Measurements from ENCODE around the gene TTC3.
"Not testable (repeated sequence)": the region's sequence is repeated elsewhere in the genome, so short reads cannot be mapped to it uniquely, and the experiment has no call there.

The TTC3 gene

DNA sequence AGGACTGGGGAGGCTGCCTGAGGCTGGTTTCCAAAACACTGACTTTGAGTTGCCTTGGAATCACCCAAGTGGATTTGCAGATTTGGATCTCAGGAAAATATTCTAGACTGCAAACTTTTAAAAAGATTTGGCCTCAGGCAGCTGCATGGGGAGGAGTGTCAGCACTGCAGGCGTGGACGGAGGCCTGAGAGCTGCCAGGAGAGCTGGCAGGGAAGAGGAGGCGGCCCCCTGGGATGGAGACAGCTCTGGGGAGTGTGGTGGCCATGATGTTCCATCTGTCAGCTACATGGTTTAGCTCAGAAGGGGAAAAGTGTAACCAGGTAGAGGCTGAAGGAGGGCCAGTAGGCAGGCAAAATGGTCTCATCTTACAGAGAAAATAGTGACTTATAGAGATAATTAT lies 122.0 kb downstream of the TTC3 start:
- DNase-seq (ENCODE audit: low read depth in 2 of 2, low spot score in 1 of 2), result no peak

DNA sequence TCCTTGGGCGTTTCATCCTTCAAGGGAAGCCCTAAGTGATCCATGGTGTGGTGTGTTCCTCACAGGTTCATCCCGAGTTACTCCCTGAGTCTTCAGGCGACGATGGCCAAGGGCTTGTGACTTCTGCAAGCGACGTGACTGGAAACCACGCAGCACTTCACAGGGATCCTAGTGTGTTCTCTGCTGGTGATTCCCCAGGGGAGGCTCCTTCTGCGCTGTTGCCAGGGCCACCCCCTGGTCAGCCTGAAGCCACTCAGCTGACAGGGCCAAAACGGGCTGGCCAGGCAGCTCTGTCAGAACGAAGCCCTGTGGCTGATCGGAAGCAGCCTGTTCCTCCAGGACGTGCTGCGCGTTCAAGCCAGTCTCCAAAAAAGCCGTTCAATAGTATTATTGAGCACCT lies 122.6 kb downstream of the TTC3 start:
- DNase-seq (ENCODE audit: low read depth in 2 of 2, low spot score in 1 of 2), result no peak

DNA sequence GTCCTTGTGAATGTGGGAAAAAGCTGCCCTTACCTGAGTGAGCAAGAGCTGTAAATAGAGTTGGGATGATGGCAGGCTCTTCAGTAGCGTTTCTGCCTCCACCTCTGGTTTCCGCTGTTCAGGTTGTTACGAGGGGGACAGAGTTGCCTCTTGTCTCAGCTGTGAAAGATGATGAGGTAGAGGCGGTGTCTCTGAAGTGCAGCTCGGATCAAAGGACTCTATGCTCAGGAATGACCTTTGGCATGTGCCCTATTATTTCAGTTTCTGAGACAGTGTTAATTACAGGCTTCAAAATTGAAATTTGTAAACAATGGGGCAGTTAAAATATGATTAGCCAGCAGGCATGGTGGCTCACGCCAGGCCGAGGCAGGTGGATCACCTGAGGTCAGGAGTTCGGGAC lies 123.8 kb downstream of the TTC3 start:
- no peak for DNase-seq (ENCODE audit: low read depth in 2 of 2, low spot score in 1 of 2)

DNA sequence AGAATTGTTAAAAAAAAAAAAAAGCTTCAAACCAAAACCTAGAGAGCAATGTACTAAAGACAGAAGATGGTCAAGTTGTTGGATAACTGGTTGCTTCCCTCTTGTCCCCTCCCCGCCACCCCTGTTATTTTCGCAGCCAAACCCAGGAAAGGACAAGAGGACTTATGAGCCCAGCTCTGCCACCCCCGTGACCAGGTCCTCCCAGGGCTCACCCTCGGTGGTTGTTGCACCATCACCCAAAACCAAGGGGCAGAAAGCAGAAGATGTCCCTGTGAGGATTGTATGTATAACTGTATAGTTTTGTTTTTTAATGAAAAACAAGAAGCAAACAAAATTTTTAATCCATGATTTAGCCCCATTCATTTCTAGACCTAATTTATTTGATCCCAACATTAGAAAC lies 124.7 kb downstream of the TTC3 start:
- no peak for DNase-seq (ENCODE audit: low read depth in 2 of 2, low spot score in 1 of 2)

DNA sequence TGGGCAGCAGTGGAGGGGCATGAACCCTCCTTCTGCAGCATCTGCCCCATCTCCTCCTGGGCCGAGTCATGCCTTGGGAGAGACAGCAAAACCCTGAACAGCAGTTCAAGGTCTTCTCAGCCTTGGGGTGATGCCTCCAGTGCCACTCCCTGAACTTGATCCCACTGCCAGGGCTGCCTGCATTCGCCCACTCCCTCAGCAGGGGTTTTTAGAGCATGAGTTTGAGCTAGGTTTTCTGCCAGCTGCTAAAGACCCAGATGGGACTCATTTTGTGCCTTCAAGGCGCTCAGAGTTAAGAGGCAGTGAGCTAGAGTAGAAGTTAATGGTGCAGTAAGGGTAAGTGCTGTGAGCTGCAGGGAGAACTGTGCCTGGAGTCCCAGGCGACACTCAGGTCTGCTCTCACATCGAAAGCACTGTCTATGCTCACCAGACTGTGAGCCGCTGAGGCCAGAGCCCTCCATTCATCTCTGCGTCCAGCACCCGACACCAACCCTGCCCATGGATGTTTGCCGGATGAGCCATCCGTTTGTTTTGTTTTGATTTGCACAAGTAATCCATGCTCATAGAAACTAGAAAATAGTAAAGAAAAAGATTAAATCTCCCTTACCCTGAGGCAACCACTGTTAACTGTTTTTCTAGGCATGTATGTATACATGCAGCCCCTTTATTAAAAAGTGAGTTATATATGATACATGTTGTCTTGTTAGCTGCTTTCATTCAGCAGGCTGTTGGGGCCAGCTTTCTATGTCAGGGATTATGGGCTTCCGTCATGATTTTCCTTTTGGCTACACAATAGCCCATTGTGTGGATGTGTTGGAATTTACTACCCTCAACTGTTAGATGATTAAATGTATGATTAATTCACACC lies 126.2 kb downstream of the TTC3 start:
- no peak for DNase-seq (ENCODE audit: low read depth in 2 of 2, low spot score in 1 of 2)

DNA sequence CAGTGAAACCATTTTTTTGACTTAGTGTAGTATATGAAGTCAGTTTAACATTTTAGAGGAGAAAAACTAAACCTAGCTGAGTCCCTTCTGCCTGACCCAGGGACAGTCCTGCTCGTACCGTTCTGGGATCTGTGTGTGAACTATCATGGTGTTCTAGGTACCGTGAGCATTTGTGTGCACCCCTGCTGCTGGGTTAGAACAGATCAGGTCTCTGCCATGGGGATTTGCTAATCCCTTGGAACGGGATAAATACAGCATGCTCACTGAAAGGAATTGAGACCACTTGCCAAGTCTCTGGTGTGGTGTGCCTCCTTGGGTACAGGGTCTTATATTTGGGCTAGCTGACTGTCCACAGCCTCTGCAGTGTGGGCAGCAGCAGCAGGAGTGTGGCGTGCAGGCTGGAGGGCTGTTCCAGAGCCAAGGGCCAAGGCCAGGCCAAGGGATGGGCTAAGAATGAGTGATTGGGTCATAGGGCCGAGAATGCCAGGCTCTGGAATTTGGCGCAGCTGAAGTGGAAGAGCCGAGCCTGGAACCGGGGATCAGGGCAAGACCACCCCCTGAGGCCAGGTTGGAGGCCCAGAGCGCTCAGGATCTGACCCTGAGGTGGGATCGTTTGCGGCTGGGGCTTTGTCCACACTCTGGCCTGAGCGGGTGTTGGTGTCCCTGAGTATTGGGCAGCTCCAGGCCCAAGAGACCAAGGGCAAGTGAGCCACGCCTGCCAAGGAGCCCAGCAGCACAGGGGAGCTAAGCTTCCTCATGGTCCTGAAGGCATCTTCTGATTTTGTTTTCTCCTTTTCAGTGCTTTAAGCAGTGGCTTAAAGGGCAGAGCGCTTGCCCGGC lies 127.8 kb downstream of the TTC3 start:
- DNase-seq (ENCODE audit: low read depth in 2 of 2, low spot score in 1 of 2), result no peak

DNA sequence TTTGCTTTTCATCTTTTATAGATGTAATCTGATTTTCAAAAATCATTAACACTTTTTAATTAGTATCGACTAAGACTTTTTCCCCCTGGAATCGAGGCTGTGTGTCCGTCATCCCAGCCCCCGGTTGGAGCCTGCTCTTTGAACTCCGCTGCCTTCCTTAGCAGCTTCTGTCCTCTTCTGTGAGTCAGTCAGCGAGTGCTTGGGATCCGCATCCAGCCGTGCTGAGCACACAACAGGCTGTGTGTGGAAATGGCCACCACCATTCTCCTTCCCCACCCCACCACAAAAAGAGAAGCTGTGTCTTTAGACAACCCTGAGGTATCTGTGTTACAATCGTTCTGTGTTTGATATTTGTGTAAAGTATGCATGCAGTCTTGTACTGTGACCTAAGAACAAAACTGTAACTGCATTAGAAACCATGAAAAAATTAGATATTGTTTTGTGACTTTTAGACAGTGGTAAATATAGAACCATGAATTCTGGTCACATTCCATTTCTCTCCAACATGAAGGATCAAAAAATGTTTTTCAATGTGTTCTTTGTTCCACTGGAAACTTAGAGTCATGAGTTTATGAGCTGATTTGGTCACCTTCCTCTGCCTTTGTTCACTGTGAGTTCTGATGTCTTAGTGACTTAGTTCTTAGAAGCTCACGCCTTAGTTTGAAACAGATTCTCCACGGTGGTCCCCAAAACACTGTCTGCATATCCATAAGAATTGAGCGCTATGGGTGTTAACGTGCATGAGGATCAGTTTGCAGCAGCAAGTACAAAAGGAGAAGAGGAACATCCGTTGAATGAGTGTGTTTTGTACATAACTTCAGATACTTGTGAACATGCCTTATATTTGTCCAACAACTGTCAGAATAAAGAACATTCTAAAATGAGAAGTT lies 129.4 kb downstream of the TTC3 start:
- DNase-seq (ENCODE audit: low read depth in 2 of 2, low spot score in 1 of 2), result no peak

DNA sequence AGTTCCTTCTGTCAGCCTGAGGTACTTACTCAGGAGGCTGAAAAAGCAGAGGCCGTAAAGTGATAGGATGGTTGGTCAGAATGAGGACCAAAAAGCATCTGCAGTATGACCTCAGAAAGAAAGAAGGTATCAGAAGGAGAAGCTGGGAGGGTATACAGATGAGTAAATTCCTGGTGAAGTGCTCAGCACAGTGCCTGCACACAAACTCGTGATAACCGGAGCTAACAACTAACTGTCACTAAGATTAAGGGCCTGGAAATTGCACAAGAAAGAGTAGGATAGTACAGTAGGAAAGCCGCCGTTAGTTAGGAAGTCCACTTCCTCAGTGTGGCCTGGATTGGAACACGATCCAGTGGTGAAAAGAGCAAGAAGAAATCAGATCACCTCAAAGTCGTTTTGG lies 131.5 kb downstream of the TTC3 start:
- DNase-seq (ENCODE audit: low read depth in 2 of 2, low spot score in 1 of 2), result no peak

DNA sequence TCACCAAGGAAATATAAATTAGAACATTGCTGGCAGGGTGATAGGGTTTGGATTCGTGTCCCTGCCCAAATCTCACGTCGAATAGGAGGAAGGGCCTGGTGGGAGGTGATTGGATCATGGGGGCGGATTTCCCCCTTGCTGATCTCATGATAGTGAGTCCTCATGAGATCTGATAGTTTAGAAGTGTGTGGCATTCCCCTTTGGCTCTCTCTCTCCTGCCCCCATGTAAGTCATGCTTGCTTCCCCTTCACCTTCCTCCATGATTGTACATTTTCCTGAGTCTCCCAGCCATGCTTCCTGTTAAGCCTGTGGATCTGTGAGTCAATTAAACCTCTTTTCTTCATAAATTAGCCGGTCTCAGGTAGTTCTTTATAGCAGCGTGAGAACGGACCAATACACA lies 133.4 kb downstream of the TTC3 start:
- DNase-seq (ENCODE audit: low read depth in 2 of 2, low spot score in 1 of 2), result no peak

DNA sequence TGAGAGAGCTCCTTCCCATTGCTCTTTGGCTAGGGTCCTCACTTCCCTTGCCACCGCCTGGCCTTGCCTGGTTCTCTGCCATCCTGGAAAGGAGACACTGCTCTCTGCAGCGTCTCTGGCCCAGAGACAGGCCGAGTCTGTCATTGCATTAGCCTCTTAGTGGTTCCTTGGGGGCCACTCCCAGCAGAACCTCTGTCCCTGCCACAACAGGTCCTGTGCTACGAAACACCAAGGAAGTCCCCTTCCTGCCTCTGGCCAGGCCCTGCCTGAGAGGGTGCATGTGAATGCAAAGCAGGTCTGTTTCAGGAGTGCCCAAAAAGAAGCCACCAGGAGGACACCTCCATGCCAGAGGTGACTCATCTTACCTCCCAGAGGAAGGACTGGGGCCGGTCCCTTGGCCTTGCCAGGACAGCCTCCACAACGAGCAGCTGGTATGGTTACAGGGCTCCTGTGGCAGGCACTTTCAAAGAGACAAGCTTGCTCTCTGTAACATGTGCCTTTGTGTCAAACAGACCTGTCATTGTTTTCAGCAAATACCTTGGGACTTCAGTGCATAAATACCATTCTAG lies 134.5 kb downstream of the TTC3 start:
- DNase-seq (ENCODE audit: low read depth in 2 of 2, low spot score in 1 of 2), result no peak

DNA sequence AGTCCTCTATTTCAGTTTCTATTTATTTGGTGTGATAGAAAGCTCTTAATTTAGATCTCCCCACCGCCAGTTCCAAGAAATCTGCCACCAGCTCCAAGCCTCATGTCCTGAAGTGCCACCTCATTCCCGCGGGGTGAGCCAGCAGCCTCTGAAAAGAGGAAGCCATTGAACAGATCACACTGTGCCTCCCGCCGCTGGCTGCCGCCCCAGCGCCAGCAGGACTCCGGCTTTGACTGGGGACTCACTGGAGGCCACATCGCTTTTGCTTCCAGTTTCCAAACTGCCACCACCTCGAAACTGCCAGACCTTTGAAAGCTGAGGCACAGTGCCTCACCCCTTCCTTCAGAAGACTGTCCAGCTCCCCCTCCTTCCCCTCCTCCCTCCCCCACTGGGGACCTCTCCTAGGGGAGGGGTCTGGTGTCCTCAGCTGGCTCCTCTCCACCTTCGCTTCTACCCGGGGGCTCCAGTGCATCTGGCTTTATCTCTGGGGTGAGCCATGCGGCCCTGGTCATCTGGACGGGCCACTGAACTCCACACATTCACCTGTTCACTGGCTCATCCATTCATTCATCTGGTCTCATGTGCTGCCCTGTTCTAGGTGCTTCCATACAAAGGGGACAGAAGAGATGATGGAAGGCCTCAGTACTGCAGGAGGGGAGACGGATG lies 135.1 kb downstream of the TTC3 start:
- no peak for DNase-seq (ENCODE audit: low read depth in 2 of 2, low spot score in 1 of 2)

DNA sequence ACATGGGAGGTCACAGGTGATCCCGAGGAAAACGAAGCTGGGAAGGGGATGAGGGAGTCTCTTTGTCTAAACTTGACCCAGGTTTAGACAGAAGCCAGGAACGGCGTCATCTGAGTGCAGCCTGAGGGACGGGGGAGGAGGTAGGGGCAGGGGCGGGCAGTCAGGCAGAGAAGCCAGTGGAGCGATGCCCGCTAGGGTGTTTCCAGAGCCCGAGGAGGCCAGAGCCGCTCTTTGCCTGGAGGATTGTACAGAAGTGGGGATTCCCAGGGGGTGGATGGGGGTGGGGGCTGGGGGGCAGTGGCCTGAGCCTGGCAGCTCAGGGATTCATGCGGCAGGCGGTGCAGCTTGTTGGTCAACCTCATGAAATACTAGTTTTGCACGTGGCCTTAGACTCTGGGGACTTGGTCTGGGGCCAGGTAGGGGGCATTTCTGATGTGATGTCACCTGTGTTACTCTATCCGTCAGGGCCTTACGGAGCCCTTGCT lies 135.7 kb downstream of the TTC3 start:
- no peak for DNase-seq (ENCODE audit: low read depth in 2 of 2, low spot score in 1 of 2)

DNA sequence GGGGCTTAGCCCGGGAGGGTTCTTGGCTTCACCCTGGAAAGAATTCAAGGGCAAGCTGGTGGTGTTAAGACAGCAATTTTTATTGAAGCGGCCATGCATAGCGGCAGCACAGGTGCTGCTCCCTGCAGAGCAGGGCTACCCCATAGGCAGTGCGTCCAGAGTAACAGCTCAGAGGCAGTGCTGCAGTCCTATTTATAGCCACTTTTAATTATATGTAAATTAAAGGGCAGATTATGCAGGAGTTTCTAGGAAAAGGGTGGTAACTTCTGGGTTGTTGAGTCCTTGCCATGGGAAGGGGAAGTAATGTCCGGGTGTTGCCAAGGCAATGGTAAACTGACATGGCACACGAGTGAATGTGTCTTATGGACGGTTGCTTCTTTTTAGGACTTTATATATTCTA lies 137.1 kb downstream of the TTC3 start:
- no peak for DNase-seq (ENCODE audit: low read depth in 2 of 2, low spot score in 1 of 2)

DNA sequence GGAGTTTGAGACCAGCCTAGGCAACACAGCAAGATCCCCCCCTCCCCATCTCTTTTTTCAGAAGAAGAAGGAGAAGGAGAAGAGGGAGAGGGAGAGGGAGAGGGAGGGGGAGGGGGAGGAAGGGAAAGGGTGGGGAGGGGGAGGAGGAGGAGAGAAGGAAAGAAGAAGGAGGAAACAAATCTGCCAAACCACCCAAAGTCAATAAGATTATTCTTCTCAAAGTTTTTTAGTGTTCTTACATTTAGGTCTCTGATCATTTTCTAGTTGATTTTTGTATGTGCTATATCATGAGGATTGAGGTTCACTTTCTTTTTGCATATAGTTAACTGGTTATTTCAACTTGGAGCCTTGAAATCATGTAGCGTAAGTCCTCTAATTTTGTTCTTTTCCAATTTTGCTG lies 137.7 kb downstream of the TTC3 start:
- DNase-seq (ENCODE audit: low read depth in 2 of 2, low spot score in 1 of 2), result no peak

DNA sequence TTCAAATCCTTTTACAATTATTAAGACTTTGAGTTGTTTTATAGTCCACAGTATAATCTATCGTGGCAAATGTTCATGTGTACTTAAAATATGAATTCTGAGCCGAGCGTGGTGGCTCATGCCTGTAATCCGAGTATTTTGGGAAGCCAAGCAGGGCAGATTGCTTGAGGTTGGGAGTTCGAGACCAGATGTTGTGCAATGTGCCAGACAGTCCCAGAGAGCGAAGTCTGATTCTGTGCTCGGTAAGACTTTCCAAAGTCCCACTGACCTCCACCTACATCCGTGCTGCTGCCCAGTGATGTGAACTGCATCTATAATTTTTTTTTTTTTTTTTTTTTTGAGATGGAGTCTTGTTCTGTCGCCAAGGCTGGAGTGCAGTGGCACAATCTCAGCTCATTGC lies 141.9 kb downstream of the TTC3 start:
- no peak for DNase-seq (ENCODE audit: low read depth in 2 of 2, low spot score in 1 of 2)

DNA sequence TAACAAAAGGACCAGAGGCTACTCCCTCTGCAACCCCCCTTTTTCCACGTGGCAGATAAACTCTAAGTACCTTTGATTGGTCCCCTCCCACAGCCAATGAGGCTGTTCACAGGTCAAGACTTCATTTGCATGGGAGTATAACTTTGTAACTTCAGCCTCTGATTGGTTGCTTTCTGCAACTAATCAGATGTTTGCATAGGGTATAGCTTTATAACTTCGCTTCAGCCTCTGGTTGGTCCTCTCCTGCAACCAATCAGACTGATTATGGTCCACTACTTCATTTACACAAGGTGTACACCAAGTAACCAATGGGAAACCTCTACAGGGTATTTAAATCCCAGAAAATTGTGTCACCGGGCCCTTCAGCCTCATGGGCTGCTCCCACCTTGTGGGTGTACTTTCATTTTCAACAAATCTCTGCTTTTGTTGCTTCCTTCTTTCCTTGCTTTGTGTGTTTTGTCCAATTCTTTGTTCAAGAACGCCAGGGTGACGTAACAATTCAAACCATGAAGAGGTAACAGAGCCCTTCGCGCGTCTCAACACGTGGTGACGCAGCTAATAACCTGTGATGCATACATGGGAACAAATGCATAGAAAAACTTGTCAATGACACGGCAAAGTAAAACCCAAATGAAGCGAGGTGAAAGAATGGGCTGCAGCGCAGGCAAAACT lies 146.8 kb downstream of the TTC3 start:
- DNase-seq (ENCODE audit: low read depth in 2 of 2, low spot score in 1 of 2), result no peak

DNA sequence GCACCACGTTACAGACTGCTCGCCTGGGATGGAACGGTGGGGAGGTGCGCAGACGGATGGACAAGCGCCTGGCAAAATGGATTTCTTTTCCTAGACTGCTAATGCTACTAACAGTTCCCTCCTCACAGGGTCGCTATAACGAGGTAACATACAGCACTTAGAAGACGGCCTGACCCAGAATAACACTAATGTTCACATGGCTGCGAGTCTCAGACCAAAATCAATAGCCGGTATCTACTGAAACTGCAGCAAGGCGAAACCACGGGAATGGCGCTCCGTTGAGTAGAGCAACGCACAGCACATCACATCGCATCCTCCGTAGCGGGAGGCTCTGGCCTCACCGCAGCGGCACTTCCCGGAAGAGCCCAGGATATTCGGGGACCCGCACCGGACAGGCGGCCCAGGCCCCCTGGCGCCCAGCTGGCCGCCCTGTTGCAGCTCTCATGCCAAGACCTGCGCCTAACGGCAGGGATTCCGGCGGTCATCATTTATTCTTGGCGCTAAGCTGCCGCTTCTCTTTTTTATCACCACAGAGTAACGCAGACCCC lies 147.5 kb downstream of the TTC3 start:
- DNase-seq (ENCODE audit: low read depth in 2 of 2, low spot score in 1 of 2), result no peak

DNA sequence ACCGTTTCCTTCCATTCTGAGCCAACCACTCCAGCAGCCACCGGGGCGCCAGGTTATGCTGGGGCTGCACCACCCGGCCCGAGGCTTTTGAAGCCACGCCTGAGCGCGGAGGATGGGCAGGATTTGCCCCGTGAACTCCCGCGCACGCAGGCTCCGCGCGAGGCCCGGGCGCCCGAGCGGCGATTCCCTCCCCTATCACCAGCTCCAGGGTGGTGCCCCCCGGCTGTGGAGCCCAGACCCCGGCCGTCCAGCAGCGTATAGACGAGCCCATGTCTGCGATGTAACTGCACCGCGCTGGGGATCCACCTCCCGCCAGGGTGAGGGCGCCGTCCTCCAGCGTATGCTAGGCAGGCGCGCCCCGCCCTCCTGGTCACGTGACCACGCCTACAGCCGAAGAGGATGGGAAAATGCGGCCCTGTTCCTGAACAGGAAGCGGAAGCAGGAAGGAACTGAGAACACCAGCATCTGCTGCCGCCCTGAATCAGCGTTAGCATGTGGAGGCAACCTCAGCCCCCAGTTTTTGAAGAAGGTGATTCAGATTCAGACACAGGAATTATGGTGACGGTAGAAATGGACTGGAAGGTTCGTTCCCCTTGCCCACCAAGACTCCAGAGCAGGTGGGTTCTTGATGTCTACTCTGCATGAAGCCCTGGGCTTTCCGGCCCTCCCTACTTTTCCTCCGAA lies 148.1 kb downstream of the TTC3 start:
- DNase-seq (ENCODE audit: low read depth in 2 of 2, low spot score in 1 of 2), result peak; percentile 87 to 91

DNA sequence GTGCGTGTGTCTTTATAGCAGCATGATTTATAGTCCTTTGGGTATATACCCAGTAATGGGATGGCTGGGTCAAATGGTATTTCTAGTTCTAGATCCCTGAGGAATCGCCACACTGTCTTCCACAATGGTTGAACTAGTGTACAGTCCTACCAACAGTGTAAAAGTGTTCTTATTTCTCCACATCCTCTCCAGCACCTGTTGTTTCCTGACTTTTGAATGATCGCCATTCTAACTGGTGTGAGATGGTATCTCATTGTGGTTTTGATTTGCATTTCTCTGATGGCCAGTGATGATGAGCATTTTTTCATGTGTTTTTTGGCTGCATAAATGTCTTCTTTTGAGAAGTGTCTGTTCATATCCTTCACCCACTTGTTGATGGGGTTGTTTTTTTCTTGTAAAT lies 149.2 kb downstream of the TTC3 start:
- DNase-seq (ENCODE audit: low read depth in 2 of 2, low spot score in 1 of 2), result not testable (repeated sequence)

All from stimulated activated CD8-positive, alpha-beta memory T cell treated with anti-CD3 and anti-CD28 coated beads, Interleukin-4, amount 100 ng/mL, for 1 hour (primary cell).